OCI-LY3 (cell line): Measurements from ENCODE around the gene NAA11.

Source experiments
- EZH2phosphoT487 ChIP-seq: fragments of 200-600 bp; shearing (Covaris generic); IDR thresholded peaks from 2 replicates; pipeline ENCODE4 v1.6.1; 2018; ENCODE audit warnings: antibody characterized with exemption, mixed run types, low read depth
- TF ChIP-seq, protein P1 (sequence below): fragments of 200-600, 300-600 bp; sonication (generic); IDR thresholded peaks from 2 replicates; pipeline ENCODE4 v1.5.1; 2014; ENCODE audit warnings: antibody characterized with exemption, low read length, low read depth

DNA sequence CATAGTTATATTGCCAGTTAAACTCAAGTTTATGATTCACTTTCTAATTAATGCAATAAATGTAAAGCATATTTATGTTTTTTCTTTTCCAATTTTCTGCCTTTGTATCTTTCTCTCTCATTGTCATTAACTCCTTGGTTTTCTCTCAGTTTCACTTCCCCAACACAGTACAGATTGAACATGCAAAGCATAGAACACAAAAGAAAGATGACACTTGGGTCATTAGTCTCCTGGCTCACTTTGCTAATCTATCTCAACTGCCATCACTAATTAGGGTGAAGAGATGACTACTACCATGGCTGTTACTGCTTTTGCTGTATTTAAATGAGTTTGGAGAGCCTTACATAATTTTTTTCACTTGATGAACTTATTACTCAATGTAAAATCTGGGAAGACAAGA is 12.3 kb upstream of the NAA11 start:
- TF ChIP-seq, protein P1, sequence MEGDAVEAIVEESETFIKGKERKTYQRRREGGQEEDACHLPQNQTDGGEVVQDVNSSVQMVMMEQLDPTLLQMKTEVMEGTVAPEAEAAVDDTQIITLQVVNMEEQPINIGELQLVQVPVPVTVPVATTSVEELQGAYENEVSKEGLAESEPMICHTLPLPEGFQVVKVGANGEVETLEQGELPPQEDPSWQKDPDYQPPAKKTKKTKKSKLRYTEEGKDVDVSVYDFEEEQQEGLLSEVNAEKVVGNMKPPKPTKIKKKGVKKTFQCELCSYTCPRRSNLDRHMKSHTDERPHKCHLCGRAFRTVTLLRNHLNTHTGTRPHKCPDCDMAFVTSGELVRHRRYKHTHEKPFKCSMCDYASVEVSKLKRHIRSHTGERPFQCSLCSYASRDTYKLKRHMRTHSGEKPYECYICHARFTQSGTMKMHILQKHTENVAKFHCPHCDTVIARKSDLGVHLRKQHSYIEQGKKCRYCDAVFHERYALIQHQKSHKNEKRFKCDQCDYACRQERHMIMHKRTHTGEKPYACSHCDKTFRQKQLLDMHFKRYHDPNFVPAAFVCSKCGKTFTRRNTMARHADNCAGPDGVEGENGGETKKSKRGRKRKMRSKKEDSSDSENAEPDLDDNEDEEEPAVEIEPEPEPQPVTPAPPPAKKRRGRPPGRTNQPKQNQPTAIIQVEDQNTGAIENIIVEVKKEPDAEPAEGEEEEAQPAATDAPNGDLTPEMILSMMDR, result no peak
- no peak for TF ChIP-seq EZH2phosphoT487
